HG02623 (cell line): ENCODE results near the gene SLC32A1.
A peak's percentile ranks its signal among the peaks of the same experiment; 100 is the strongest.

Experiments
- ATAC-seq: cut with Tn5 transposase; IDR thresholded peaks from one replicate; pipeline ENCODE4 v1.9.1; 2021; ENCODE audit warnings: moderate library complexity; ENCODE audit not compliant: unreplicated experiment

SLC32A1 gene

DNA sequence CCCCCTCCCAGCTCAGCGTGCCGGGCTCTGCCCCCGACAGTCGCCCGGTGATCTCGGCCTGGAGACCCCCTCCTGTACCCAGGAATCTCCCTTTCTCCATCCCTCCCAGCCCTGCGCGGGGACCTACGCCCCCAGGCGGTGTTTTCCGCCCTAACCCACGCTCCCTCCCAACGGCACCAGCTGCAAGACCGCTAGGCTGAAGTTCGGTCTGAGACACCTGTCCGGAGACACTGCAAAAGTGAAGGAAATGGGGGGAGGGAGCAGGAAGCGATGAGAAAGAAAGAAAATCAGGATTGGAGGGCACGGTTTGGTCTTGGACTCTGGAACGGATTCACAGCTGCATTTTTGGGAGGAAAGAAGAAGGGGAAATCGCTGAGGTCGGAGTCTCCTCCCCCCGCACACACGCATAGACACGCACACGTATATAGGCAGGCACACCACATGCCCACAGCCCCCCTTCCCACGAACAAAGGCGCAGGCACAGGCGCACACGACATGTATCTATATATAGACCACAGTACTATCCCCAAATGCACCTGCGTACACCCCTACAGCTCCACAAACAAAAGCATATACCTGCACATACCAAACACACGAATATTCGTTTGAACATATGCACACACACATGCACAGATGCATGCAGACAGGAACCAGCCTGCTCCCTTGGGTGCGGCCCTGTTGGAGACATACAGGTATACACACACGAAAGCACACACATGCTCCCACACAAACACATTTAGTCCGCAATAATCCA lies 1.0 kb downstream of the SLC32A1 start:
- no peak for ATAC-seq

DNA sequence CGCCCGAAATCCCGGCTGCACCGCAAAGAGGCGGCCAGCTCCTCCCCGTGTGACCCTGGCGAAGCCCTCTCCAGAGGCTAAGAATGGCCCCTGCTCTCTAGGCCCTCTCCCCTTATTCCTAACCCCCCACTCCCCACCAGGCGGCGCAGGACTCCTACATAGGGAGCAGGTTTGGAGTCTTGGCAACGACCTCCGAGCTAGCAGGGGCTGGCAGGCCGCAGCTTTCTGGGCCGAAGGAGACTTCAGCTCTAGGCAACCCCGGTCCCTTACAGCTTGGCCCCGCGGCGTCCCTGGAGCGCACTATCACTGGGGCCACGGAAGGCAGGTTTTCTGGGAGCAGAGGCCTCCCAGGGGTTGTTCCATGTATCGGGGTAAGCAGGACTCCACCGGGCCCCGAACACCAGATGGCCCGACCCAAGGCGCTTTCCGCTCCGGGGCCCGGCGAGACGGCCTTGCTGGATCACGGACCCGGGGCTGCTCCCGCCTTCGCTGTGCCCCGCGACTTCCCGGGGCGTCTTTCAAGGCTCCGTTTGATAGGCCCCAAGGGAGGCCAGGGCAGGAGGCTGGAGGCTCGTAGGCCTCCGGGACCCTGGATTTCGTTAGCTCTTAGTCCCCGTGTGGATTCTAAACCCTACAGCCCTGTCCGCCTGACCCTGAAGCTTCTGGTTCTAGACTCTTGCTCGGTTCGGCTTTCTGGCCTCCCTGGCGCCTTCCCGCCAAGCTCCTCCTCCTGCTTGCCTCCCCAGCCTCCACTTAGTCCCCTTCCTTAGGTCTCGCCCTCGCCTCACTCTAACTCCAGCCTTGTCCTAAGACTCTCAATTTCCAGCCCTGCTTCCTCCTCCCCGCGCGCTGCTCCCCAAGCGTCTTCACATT lies 1.9 kb downstream of the SLC32A1 start:
- no peak for ATAC-seq

DNA sequence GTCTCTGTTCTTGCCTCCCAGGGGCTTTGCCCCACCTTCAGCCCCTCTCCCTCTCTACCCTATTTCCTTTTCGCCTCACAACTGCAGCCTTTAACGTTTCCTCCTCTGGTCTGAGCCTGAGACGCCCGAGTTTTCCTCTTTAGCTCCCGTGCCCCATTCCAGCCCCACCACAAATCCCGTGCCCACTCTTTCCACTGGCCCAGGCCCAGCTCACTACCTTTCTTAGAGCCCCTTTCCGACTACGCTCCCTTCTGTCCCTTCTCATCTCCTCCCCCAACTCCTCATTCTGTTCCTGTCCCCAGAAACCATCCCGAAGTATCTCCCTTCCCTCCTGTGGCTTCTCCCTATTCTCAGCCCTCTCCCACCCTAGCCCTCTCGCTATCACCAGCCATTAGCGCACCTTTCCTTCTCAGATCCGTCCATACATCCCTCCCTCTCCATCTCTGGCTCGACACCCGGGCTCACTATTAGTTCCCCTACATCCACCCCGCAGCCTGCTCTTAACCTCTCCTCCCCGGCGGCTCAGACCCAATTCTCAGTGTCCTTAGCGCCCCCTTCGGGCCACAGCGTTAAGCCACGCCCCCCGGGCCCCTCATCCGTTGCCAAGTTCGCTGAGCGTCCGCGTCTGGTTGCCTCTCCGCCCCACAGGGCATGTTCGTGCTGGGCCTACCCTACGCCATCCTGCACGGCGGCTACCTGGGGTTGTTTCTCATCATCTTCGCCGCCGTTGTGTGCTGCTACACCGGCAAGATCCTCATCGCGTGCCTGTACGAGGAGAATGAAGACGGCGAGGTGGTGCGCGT lies 2.7 kb downstream of the SLC32A1 start:
- ATAC-seq, result no peak

DNA sequence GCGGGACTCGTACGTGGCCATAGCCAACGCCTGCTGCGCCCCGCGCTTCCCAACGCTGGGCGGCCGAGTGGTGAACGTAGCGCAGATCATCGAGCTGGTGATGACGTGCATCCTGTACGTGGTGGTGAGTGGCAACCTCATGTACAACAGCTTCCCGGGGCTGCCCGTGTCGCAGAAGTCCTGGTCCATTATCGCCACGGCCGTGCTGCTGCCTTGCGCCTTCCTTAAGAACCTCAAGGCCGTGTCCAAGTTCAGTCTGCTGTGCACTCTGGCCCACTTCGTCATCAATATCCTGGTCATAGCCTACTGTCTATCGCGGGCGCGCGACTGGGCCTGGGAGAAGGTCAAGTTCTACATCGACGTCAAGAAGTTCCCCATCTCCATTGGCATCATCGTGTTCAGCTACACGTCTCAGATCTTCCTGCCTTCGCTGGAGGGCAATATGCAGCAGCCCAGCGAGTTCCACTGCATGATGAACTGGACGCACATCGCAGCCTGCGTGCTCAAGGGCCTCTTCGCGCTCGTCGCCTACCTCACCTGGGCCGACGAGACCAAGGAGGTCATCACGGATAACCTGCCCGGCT lies 3.4 kb downstream of the SLC32A1 start:
- ATAC-seq, result no peak

DNA sequence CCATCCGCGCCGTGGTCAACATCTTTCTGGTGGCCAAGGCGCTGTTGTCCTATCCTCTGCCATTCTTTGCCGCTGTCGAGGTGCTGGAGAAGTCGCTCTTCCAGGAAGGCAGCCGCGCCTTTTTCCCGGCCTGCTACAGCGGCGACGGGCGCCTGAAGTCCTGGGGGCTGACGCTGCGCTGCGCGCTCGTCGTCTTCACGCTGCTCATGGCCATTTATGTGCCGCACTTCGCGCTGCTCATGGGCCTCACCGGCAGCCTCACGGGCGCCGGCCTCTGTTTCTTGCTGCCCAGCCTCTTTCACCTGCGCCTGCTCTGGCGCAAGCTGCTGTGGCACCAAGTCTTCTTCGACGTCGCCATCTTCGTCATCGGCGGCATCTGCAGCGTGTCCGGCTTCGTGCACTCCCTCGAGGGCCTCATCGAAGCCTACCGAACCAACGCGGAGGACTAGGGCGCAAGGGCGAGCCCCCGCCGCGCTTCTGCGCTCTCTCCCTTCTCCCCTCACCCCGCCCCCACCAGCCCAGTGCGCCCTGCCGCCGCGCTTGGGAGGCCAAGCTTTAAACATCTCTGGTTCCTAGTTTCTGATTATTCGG lies 4.0 kb downstream of the SLC32A1 start:
- no peak for ATAC-seq

DNA sequence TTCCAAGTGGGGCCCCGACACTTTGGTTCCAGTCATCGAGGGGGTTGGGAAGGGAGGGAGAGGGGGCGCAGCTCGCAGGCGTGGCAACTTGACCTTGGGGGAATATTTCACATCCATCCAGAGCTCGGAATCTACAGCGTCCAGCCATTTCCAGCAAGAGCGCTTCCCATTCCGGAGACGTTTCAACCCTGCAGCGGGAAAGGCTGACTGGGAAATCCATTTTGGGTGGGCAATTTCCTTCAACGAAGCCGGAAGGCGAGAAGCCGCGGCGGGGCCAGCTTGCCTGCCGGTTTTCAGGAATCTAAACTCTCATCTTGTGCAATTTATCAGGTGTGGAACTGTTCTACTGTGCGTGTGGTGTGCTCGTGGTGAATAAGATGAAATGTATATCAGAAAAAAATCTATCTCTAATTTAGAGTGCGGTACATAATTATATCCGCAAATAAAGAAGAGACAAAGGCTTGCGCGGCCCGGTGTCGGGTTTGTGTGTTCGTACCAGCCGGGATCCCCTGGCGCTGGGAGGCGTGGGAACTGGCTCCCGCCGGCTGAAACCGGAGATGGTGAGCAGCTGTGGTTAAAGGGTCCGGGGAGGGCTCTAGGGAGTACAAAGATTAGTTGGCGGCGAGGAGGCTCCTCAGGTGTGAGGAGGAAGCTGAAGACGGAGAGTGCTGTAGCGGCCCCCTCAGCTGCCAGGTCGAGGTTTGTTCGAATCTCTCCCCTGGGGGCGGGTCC lies 4.8 kb downstream of the SLC32A1 start:
- no peak for ATAC-seq

DNA sequence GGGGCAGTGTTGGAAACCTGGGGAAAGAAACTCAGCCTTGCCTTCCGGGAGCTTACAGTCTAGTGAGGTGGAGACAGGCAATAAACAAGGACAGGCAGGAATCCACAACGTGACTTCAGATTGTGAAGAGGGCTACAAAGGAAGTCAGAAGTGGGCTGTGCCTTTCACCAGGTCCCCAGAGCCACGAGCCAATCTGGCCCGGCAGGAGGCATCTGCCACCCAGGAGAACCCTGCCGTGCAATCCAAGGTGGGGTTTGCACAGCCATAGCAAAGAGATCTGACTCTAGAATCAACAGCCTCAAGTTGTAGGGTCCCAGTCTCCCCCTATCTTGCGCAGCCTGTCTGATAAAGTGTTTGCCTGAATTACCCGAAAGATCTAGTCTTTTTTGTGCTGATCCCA lies 5.5 kb downstream of the SLC32A1 start:
- no peak for ATAC-seq

DNA sequence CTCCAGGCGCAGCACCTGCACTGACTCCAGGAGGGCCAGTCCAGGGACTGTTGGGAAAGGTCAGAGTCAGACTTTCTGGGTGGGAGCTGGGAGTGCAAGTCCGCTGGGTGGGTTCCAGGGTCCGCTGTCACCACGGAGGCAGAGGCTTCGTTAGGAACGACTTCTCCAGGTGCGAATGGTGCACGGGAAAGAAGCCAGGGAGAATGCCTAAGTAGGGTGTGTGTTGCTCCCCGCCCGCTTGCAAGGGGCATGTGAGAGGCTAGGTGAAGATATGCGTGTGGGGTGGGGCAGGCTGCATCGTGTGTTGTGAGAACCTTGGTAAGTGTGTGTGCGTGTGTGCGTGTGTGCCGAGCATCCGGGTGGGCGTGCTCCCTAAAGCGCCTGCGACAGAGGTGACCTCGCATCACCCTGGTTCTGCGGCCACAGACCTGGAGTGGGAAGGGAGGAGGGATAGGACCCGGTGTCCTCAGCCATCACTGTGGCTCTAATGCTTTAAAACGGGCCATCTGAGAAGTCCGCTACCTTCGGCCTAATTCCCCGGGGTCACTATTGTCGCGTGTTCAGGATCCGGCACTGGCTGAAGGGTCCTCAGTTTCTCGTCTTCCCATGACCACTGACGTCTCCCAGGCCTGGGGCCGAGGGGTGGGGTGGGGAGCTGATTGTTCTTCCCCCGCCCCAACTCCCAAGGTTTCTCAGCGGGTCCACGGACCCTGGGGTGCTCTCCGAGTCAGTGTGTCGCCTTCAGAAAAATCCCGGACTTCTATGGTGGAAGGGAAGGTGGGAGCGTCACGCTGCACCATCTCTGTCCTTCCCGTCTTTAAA lies 6.1 kb downstream of the SLC32A1 start:
- ATAC-seq, result no peak

DNA sequence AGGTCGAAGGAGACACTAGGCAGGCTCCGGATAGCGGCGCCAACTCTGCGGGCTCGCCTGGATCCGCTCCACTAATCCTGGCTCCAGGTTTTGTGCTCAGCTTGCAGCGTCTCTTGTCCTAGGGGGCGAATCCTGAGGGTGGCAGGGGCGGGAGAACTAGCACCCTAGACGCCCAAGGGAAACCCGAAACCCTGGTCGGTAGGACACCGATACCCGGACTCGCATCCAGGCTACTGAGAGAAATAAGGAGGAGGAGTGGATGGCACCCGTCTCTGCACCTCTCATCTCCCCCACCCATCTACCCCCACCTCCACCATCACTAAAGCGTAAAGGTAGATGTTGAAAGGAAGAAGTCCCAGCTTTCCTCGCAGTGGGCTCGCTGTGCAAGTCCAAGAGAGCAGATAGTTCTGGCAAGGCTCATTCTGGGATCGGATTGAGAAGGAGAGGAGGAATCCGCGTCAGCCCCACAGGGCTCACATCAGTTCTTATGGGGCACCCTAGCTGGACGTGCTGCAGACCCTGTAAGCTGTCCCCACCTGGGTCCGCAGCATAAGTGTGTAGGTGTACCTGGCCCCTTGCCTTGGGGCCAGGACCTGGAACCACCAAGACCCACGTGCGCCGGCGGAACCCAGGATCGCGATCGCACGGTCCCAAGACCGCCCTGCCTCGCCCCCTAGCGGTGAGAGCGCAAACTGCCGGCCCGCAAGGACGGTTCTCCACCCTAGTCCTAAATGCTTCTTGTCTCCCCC lies 6.9 kb downstream of the SLC32A1 start:
- peak; percentile 45 for ATAC-seq

DNA sequence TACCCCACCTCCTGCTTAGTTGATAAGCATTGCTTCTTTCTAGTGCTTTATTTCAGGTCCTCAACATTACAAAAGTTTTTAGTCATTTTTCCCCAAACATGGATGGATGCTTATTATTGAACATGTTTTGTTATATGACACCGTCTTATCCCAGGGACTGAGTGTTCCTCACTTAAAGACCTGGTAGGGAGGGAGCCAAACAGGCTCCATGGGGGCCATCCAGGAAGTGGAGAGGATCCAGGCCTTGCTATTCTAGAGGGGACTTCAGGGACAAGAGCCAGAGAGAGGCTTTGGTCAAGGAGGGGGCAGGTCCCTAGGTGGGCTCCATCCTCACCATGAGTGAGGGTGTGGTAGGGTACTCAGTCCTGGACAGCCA lies 7.4 kb downstream of the SLC32A1 start:
- no peak for ATAC-seq

DNA sequence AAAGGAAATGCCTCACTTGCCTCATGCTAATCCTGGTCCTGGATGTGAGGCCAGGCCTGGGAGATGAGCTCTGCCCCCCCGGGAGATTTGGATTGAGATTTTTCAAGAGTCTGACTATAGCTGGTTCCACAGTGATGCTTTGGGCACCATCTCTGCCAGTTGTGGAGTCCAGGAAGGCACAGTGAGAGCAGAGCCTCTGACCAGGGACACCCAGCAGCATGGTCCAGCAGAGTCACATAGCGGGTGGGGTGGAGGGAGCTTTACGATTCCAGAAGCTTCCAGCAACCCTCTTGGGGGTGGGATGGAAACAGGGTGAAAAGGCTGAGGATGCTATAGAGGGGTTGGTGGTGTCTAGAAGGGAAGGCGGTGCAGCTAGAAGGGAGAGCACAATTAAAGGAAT lies 8.7 kb downstream of the SLC32A1 start:
- ATAC-seq, result no peak

DNA sequence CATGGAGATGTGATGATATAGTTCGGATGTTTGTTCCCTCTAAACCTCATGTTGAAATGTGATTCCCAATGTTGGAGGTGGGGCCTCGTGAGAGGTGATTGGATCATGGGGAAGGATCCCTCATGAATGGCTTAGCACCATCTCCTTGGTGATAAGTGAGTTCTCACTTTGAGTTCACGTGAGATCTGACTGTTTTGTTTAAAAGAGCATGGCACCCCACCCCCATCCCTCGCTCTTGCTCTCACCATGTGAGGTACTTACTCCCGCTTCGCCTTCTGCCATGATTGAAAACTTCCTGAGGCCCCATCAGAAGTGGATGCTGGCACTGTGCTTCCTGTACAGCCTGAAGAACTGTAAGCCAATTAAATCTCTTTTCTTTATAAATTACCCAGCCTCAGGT lies 10.9 kb downstream of the SLC32A1 start:
- no peak for ATAC-seq

DNA sequence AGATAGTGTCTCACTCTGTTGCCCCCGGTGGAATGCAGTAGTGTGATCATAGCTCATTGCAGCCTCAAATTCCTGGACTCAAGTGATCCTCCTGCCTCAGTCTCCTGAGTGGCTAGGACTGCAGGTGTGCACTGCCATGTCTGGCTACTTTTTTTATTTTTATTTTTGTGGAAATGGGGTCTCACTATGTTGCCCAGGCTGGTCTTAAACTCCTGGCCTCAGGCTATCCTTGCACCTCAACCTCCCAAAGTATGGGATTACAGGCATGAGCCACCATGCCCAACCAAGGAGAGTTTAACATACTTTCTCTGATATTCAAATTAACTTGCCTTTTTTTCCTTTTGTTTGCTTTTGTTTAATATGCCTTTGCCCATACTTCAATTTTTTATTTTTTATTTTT lies 13.6 kb downstream of the SLC32A1 start:
- ATAC-seq, result no peak

DNA sequence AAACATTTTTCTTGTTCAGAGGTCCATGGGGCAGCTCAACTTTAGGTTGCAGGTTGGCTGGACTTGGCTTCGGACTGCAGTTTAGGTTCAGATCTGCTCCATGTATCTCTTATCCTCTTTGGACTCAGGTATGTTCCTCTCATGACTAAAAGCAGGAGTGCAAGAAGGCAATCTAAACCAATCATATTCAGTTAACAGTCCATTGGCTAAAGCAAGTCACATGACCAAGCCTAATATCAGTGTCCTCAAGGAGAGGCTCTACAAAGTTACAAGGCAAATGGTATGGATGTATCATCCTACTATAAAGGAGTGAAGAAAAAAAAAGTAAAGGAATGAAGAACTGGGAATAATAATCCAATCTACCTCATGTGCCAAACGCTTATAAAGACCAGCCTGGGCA lies 21.5 kb downstream of the SLC32A1 start:
- no peak for ATAC-seq

DNA sequence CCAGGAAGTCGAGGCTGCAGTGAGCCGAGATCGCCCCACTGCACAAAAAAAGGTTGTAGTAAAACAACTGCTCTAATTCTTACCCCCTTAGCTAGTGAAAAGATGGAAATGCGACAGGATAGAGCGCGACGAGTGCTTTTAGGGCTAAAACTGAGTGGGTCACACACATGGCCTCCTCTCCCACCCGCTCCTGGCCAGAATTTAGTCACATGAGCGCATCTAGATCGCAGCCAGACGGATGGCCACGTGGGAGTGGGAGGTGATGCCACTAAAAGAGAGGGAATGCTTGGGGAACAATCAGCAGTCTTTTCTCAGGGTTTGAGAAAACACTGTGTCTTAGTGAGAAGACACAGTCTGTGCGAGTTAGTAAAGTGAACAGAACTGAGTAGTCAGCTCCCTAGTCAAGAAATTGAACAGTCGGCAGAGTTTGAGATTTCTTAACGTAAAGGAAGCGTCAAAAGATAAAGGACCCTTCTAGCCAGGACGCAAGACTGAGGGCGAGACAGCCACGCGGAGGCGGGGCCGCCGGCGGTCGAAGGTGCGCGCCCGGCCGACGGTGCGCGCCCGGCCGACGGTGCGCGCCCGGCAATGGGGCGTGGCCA lies 23.3 kb downstream of the SLC32A1 start:
- ATAC-seq, result no peak

DNA sequence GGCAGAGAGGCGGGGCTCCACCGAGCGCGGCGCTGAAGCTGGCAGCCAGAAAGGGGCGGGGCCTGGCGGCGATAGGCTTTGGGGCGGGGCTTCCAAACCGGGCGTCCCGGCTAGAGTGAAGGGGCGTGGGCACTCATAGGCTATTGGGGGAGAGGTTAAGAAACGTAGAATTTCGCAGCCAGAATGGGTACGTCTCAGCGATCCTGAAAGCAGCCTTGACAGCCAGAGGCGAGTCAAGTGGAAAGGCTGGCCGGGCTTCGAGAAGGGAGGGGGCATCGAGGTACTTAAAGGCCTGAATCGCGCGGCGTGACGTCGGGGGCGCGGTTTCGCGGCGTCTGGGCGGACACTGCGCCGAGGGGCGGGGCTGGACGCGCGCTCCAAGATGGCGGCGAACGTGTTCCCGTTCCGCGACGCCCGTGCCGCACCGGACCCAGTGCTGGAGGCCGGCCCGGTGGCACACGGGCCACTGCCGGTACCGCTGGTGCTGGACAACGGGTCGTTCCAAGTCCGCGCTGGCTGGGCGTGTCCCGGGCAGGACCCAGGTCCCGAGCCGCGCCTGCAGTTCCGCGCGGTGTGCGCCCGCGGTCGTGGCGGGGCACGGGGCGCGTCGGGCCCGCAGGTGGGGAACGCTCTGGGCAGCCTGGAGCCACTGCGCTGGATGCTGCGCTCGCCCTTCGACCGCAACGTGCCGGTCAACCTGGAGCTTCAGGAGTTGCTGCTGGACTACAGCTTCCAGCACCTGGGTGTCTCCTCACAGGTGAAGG lies 24.0 kb downstream of the SLC32A1 start, which contains the start of gene ACTR5:
TSS of gene ACTR5 (plus strand) at position 364 of the 764 bp plus-strand sequence. CDS start at position 383, 19 bp downstream.
- peak; percentile 77 for ATAC-seq

DNA sequence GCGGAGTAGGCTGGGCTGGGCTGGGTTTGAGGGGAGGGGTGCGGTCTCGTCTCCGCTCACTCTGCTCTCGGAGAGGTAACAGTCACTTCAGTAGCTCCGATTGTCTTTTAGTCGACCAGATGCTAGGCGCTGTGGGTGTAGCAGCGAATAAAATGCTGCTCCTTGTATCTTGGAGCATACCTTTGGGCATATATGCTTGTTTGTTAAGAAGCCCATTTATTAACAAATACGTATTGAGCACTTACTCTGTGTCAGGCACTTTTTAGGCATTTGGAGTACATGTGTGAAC lies 24.5 kb downstream of the SLC32A1 start:
- peak; percentile 21 for ATAC-seq
